Measurements from ENCODE around the gene UBTD1.

Gene UBTD1

DNA sequence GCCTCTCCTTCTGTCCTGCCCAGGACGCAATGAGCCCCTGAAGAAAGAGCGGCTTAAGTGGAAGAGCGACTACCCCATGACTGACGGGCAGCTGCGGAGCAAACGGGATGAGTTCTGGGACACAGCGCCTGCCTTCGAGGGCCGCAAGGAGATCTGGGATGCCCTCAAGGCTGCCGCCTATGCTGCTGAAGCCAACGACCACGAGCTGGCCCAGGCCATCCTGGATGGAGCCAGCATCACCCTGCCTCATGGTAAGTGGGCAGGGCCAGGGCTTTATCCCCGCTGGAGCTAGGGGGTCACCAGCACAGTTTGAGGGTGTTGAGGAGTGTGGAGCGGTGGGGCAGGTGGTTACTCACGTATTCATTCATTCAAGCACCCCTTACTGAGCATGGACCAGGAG lies 69.2 kb downstream of the UBTD1 start:
- Histone ChIP-seq H3K27ac (ENCODE audit: low read depth, low read length) (no peak overlapping the region), H3K4me1 (ENCODE audit: control insufficient read depth in 5 of 5, insufficient read depth in 5 of 5, low read length in 5 of 5) (peaks cover 4 to 16% (median 10%) of the 10 kb centered on the region in 5 donors), H3K36me3 (ENCODE audit: control insufficient read depth in 5 of 5, insufficient read depth in 5 of 5, low read length in 5 of 5) (peaks cover 3 to 40% (median 32%) of the 10 kb centered on the region in 5 donors)

GRCh38 chr10:97570146-97570788 lies 71.5 kb downstream of the UBTD1 start:
- Histone ChIP-seq H3K4me1 (ENCODE audit: control insufficient read depth in 5 of 5, insufficient read depth in 5 of 5, low read length in 5 of 5) (peaks cover 4 to 17% (median 11%) of the 10 kb centered on the region in 5 donors), H3K27me3 (ENCODE audit: control insufficient read depth in 5 of 5, insufficient read depth in 4 of 5, low read length in 5 of 5) (no peaks in the 10 kb centered on the region), H3K4me3 (ENCODE audit: low read depth in 1 of 5, low read length in 5 of 5) (no peak overlapping the region), H3K9ac (ENCODE audit: low read length in 5 of 5) (no peak overlapping the region), H3K36me3 (ENCODE audit: control insufficient read depth in 5 of 5, insufficient read depth in 5 of 5, low read length in 5 of 5) (peaks cover 3 to 40% (median 32%) of the 10 kb centered on the region in 5 donors), H3K27ac (ENCODE audit: low read depth, low read length) (no peak overlapping the region), H3K9me3 (ENCODE audit: control insufficient read depth in 5 of 5, low read length in 5 of 5) (no peaks in the 10 kb centered on the region)

More for the DNA sequence above, 69.2 kb downstream of the UBTD1 start:
- H3K9ac ChIP-seq (ENCODE audit: low read length in 5 of 5) = no peak overlapping the region
- no peak overlapping the region for H3K4me3 ChIP-seq (ENCODE audit: low read depth in 1 of 5, low read length in 5 of 5)
- H3K9me3 ChIP-seq (ENCODE audit: control insufficient read depth in 5 of 5, low read length in 5 of 5) = no peaks in the 10 kb centered on the region
- no peaks in the 10 kb centered on the region for H3K27me3 ChIP-seq (ENCODE audit: control insufficient read depth in 5 of 5, insufficient read depth in 4 of 5, low read length in 5 of 5)

DNA sequence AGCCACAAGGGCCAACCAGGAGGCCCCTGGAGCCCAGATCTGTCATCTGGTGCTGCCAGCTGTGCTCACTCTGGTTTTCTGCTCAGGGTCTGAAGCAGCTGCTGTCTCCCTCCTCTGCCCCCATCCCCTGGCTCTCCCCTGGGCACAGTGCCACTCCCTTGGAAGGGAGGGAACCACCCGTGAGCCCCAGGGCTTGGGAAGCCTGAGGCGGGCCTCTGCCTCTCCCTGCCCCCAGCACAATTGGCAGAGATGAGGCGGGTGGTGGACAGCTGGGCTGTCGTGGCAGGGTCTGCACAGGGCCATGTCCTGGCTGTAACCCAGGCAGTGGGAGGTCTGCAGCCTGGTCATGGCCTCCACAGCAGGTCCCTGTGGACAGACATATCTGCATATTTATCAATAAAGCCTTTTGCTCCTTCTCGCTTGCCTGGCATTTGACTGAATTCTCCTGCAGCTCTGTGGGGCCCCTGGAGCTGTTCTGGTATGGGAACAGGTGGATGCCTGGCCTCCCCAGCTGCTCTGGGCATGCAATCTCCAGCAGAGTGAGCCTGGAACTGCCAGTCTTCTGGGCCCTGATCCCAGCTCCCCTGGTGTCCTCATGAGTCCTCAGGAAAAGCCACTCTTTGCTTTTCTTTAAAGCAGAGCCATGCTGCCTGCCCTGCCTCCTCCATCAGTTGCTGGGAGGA lies 72.2 kb downstream of the UBTD1 start:
- Histone ChIP-seq H3K27ac (ENCODE audit: low read depth, low read length) (no peak overlapping the region), H3K4me1 (ENCODE audit: control insufficient read depth in 5 of 5, insufficient read depth in 5 of 5, low read length in 5 of 5) (peaks cover 4 to 17% (median 11%) of the 10 kb centered on the region in 5 donors), H3K9ac (ENCODE audit: low read length in 5 of 5) (no peak overlapping the region), H3K36me3 (ENCODE audit: control insufficient read depth in 5 of 5, insufficient read depth in 5 of 5, low read length in 5 of 5) (peaks cover 3 to 40% (median 32%) of the 10 kb centered on the region in 5 donors), H3K27me3 (ENCODE audit: control insufficient read depth in 5 of 5, insufficient read depth in 4 of 5, low read length in 5 of 5) (no peaks in the 10 kb centered on the region), H3K9me3 (ENCODE audit: control insufficient read depth in 5 of 5, low read length in 5 of 5) (no peaks in the 10 kb centered on the region), H3K4me3 (ENCODE audit: low read depth in 1 of 5, low read length in 5 of 5) (no peak overlapping the region)

DNA sequence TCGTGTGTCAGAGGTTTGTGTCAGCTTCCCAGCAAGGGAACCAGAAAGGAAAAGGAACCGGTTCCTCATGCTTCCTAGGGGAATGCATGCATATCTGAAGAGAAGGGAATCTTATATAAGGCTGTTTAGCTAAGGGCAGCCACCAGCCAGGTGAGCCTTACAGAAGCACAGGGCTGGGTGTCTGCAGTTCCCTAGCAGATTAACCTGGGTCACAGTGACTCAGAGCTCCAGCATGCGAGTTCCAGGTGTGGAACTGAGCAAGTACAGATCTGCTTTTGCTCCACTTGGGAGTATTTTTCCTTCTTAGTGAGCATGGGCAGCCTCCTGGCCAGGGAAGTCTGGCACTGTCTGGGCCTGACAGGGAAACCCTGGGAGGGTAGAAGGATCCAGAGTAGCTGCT lies 72.9 kb downstream of the UBTD1 start:
- Histone ChIP-seq H3K36me3 (ENCODE audit: control insufficient read depth in 5 of 5, insufficient read depth in 5 of 5, low read length in 5 of 5) (peaks cover 3 to 40% (median 32%) of the 10 kb centered on the region in 5 donors), H3K9me3 (ENCODE audit: control insufficient read depth in 5 of 5, low read length in 5 of 5) (no peaks in the 10 kb centered on the region), H3K9ac (ENCODE audit: low read length in 5 of 5) (no peak overlapping the region), H3K4me3 (ENCODE audit: low read depth in 1 of 5, low read length in 5 of 5) (no peak overlapping the region), H3K4me1 (ENCODE audit: control insufficient read depth in 5 of 5, insufficient read depth in 5 of 5, low read length in 5 of 5) (peaks cover 4 to 12% (median 11%) of the 10 kb centered on the region in 5 donors), H3K27ac (ENCODE audit: low read depth, low read length) (no peak overlapping the region), H3K27me3 (ENCODE audit: control insufficient read depth in 5 of 5, insufficient read depth in 4 of 5, low read length in 5 of 5) (no peaks in the 10 kb centered on the region)

DNA sequence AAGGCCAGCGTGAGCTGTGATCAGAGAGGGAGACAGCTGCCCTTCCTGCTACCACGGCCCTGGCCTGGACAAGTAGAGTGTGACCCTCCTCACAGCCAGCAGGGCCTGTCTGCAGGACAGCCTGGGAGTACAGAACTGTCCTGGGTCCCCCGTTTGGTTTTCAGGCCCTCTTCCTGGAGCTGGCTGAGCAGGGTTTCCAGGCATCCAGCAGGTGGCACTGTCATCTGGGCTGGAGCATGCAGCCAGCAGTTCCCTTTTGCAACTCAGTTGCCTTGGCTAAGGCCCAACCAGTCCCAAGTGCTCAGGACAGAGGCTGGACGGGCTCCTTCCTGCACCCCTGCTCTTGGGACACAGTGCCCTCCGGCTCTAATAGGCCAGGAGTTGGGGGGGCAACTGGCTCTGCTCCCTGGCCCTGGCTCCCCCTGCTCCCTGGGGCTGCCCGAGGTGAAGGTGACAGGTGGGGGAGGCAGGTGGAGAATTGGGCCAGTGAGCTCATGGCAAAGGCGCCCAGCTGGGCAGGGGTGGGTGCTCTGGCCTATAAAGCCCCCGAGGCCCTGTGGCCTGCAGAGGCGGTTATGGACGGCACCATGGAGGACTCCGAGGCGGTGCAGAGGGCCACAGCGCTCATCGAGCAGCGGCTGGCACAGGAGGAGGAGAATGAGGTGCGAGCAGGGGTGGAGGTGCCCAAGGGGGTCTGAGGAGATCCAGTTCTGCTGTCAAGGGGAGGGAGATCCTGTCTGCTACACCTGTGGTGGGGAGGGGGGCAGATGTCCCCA lies 73.7 kb downstream of the UBTD1 start, which contains the start of gene ANKRD2:
Gene ANKRD2 (plus strand): TSS at position 566 of the 776 bp plus-strand sequence. CDS start 10 bp downstream, at position 576.
- H3K27me3 ChIP-seq (ENCODE audit: control insufficient read depth in 5 of 5, insufficient read depth in 4 of 5, low read length in 5 of 5) = no peaks in the 10 kb centered on the region
- no peaks in the 10 kb centered on the region for H3K9me3 ChIP-seq (ENCODE audit: control insufficient read depth in 5 of 5, low read length in 5 of 5)
- no peak within 1 kb of the TSS for H3K27ac ChIP-seq (ENCODE audit: low read depth, low read length)
- H3K9ac ChIP-seq (ENCODE audit: low read length in 5 of 5) = no peak within 1 kb of the TSS
- H3K4me3 ChIP-seq (ENCODE audit: low read depth in 1 of 5, low read length in 5 of 5) = no peak within 1 kb of the TSS
- H3K36me3 ChIP-seq (ENCODE audit: control insufficient read depth in 5 of 5, insufficient read depth in 5 of 5, low read length in 5 of 5) = peaks cover 3 to 40% (median 32%) of the 10 kb centered on the region in 5 donors
- H3K4me1 ChIP-seq (ENCODE audit: control insufficient read depth in 5 of 5, insufficient read depth in 5 of 5, low read length in 5 of 5) = peaks cover 4 to 11% (median 11%) of the 10 kb centered on the region in 5 donors

DNA sequence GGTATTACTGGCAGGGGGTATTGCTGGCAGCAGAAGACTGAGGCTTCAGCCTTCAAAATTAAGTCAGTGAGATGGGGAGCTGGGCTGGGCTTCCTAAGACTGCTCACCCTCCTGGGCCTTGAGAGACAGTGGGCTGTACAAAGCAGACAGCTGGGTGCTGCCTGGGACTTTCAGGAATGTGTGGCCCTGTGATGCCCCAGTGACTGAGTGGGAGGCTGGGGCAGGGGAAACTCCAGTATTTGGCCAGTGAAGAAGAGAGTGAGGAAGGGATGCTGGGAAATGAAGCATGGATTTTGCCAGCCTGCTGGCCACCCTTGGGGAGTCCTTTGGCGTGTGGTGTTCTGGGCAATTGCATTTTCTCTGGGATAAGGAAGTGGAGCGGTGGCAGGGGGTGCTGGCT lies 74.3 kb downstream of the UBTD1 start:
- no peak overlapping the region for H3K27ac ChIP-seq (ENCODE audit: low read depth, low read length)
- H3K9me3 ChIP-seq (ENCODE audit: control insufficient read depth in 5 of 5, low read length in 5 of 5) = no peaks in the 10 kb centered on the region
- peaks cover 4 to 11% (median 11%) of the 10 kb centered on the region in 5 donors for H3K4me1 ChIP-seq (ENCODE audit: control insufficient read depth in 5 of 5, insufficient read depth in 5 of 5, low read length in 5 of 5)
- H3K27me3 ChIP-seq (ENCODE audit: control insufficient read depth in 5 of 5, insufficient read depth in 4 of 5, low read length in 5 of 5) = no peaks in the 10 kb centered on the region
- peaks cover 3 to 37% (median 29%) of the 10 kb centered on the region in 5 donors for H3K36me3 ChIP-seq (ENCODE audit: control insufficient read depth in 5 of 5, insufficient read depth in 5 of 5, low read length in 5 of 5)
- H3K4me3 ChIP-seq (ENCODE audit: low read depth in 1 of 5, low read length in 5 of 5) = no peak overlapping the region
- H3K9ac ChIP-seq (ENCODE audit: low read length in 5 of 5) = no peak overlapping the region

- Histone ChIP-seq H3K9me3 (ENCODE audit: control insufficient read depth in 5 of 5, low read length in 5 of 5) (no peaks in the 10 kb centered on the region), H3K4me3 (ENCODE audit: low read depth in 1 of 5, low read length in 5 of 5) (no peak overlapping the region), H3K9ac (ENCODE audit: low read length in 5 of 5) (no peak overlapping the region), H3K4me1 (ENCODE audit: control insufficient read depth in 5 of 5, insufficient read depth in 5 of 5, low read length in 5 of 5) (peaks cover 4 to 11% (median 11%) of the 10 kb centered on the region in 5 donors), H3K27me3 (ENCODE audit: control insufficient read depth in 5 of 5, insufficient read depth in 4 of 5, low read length in 5 of 5) (no peaks in the 10 kb centered on the region), H3K27ac (ENCODE audit: low read depth, low read length) (no peak overlapping the region), H3K36me3 (ENCODE audit: control insufficient read depth in 5 of 5, insufficient read depth in 5 of 5, low read length in 5 of 5) (peaks cover 3 to 32% (median 24%) of the 10 kb centered on the region in 5 donors)
These were observed 74.9 kb downstream of the UBTD1 start for GRCh38 chr10:97573672-97574071.

- H3K27ac ChIP-seq (ENCODE audit: low read depth, low read length) = no peak overlapping the region
- peaks cover 0 to 3% (median 0%) of the 10 kb centered on the region in 5 donors for H3K27me3 ChIP-seq (ENCODE audit: control insufficient read depth in 5 of 5, insufficient read depth in 4 of 5, low read length in 5 of 5)
- no peak overlapping the region for H3K9ac ChIP-seq (ENCODE audit: low read length in 5 of 5)
- no peaks in the 10 kb centered on the region for H3K9me3 ChIP-seq (ENCODE audit: control insufficient read depth in 5 of 5, low read length in 5 of 5)
- H3K4me1 ChIP-seq (ENCODE audit: control insufficient read depth in 5 of 5, insufficient read depth in 5 of 5, low read length in 5 of 5) = peaks cover 4 to 11% (median 11%) of the 10 kb centered on the region in 5 donors
- peaks cover 0 to 24% (median 18%) of the 10 kb centered on the region in 5 donors for H3K36me3 ChIP-seq (ENCODE audit: control insufficient read depth in 5 of 5, insufficient read depth in 5 of 5, low read length in 5 of 5)
- H3K4me3 ChIP-seq (ENCODE audit: low read depth in 1 of 5, low read length in 5 of 5) = no peak overlapping the region
These were observed 75.8 kb downstream of the UBTD1 start for GRCh38 chr10:97574374-97575126.

- H3K27ac ChIP-seq (ENCODE audit: low read depth, low read length) = no peak overlapping the region
- no peaks in the 10 kb centered on the region for H3K9me3 ChIP-seq (ENCODE audit: control insufficient read depth in 5 of 5, low read length in 5 of 5)
- H3K36me3 ChIP-seq (ENCODE audit: control insufficient read depth in 5 of 5, insufficient read depth in 5 of 5, low read length in 5 of 5) = peaks cover 0 to 17% (median 12%) of the 10 kb centered on the region in 5 donors
- H3K27me3 ChIP-seq (ENCODE audit: control insufficient read depth in 5 of 5, insufficient read depth in 4 of 5, low read length in 5 of 5) = peaks cover 0 to 3% (median 0%) of the 10 kb centered on the region in 5 donors
- H3K4me3 ChIP-seq (ENCODE audit: low read depth in 1 of 5, low read length in 5 of 5) = no peak overlapping the region
- H3K9ac ChIP-seq (ENCODE audit: low read length in 5 of 5) = no peak overlapping the region
- peaks cover 4 to 11% (median 11%) of the 10 kb centered on the region in 5 donors for H3K4me1 ChIP-seq (ENCODE audit: control insufficient read depth in 5 of 5, insufficient read depth in 5 of 5, low read length in 5 of 5)
These were observed 76.5 kb downstream of the UBTD1 start for GRCh38 chr10:97575127-97575668.

Data from subcutaneous abdominal adipose tissue (tissue), 5 donors.